B cell (primary cell): ENCODE measurements around the gene ANKRD33. TPM values are rescaled to one million over a fixed set of nuclear protein-coding genes. Genes with fewer than 3 reads are reported as not detected.
A peak's percentile ranks its signal among the peaks of the same experiment; 100 is the strongest.

Experiments
- ATAC-seq: fragments of 200-7000 bp; cut with Tn5 transposase; one replicate; pipeline ENCODE4 v1.10.0; 2021; ENCODE audit warnings: low read depth, mild to moderate bottlenecking, moderate number of reproducible peaks, moderate library complexity
- CTCF ChIA-PET: fragments of 350-600 bp; sonication (Branson Sonifier 250); formaldehyde crosslinking; loops from one replicate; lab custom pipeline; 2021; ENCODE audit warnings: antibody characterized with exemption, inconsistent platforms; lab: Charles Lee
- POLR2A ChIA-PET: fragments of 350-600 bp; sonication (Branson Sonifier 250); formaldehyde crosslinking; loops from one replicate; lab custom pipeline; 2021; ENCODE audit warnings: antibody characterized with exemption; lab: Charles Lee
- DNase-seq: peaks from one replicate; pipeline ENCODE4 v3.0.0; 2013
- H2AFZ ChIP-seq: 2 replicates; pipeline ENCODE4 v1.6.1; 2012; ENCODE audit warnings: mild to moderate bottlenecking, low read depth, low read length; ENCODE audit not compliant: insufficient read depth, poor library complexity, severe bottlenecking
- H3K27ac ChIP-seq, 2 donors: 1 replicate in 1 of 2; 2 replicates in 1 of 2; pipeline ENCODE4 v1.5.1; 2012 to 2013; ENCODE audit warnings: low read length in 2 of 2, mild to moderate bottlenecking in 2 of 2, moderate library complexity in 1 of 2
- H3K27me3 ChIP-seq, 4 experiments: fragments of 200-600 bp in 1 of 4; sonication (generic) in 1 of 4; replicated peaks in 1 of 4; 1 replicate in 2 of 4; 2 replicates in 2 of 4; pipeline versions ENCODE4 v1.6.1 to v1.7.0; 2013 to 2016; ENCODE audit warnings: low read length in 3 of 4, mild to moderate bottlenecking in 2 of 4, mixed read lengths in 1 of 4, moderate library complexity in 1 of 4; ENCODE audit not compliant: insufficient read depth in 4 of 4, control insufficient read depth in 3 of 4; ENCODE audit errors: control extremely low read depth in 1 of 4
- H3K36me3 ChIP-seq, 2 experiments: replicated peaks in 1 of 2; 1 replicate in 1 of 2; 2 replicates in 1 of 2; pipeline versions ENCODE4 v1.6.1 to v1.7.1; 2013; ENCODE audit warnings: low read length in 1 of 2; ENCODE audit not compliant: insufficient read depth in 2 of 2, control insufficient read depth in 1 of 2; ENCODE audit errors: control extremely low read depth in 1 of 2, extremely low read depth in 1 of 2
- H3K4me1 ChIP-seq, 2 donors: fragments of 200-600 bp in 1 of 2; sonication (generic) in 1 of 2; 1 replicate in 1 of 2; 2 replicates in 1 of 2; pipeline versions ENCODE4 v1.5.1 to v1.6.1; 2013 to 2017; ENCODE audit warnings: low read length in 2 of 2; ENCODE audit not compliant: control insufficient read depth in 2 of 2, insufficient read depth in 2 of 2
- H3K4me2 ChIP-seq: replicated peaks from 2 replicates; pipeline ENCODE3; 2012; ENCODE audit warnings: mild to moderate bottlenecking, low read depth, low read length; ENCODE audit not compliant: poor library complexity, severe bottlenecking
- H3K4me3 ChIP-seq, 5 experiments: fragments of 200-600 bp in 1 of 5; sonication (generic) in 1 of 5; 1 replicate in 3 of 5; 2 replicates in 2 of 5; pipeline versions ENCODE4 v1.5.1 to v1.7.0; 2011 to 2016; ENCODE audit warnings: low read length in 4 of 5, mild to moderate bottlenecking in 4 of 5, low read depth in 2 of 5, control low read depth in 1 of 5, moderate library complexity in 1 of 5; ENCODE audit not compliant: insufficient read depth in 1 of 5; ENCODE audit errors: control extremely low read depth in 1 of 5, extremely low read depth in 1 of 5
- H3K79me2 ChIP-seq: fragments of 200-600 bp; sonication (generic); one replicate; pipeline ENCODE4 v1.6.0; 2016; ENCODE audit warnings: low read length; ENCODE audit not compliant: control insufficient read depth, insufficient read depth
- H3K9ac ChIP-seq: fragments of 200-600 bp; sonication (generic); 2 replicates; pipeline ENCODE4 v1.6.1; 2017; ENCODE audit warnings: mild to moderate bottlenecking, low read length, moderate library complexity
- H3K9me3 ChIP-seq, 3 donors: one replicate each; pipeline versions ENCODE4 v1.6.1 to v1.7.1; 2013; ENCODE audit warnings: low read length in 2 of 3; ENCODE audit not compliant: control insufficient read depth in 2 of 3, insufficient read depth in 1 of 3; ENCODE audit errors: control extremely low read depth in 1 of 3
- H4K20me1 ChIP-seq: 2 replicates; pipeline ENCODE4 v1.6.0; 2012; ENCODE audit warnings: mild to moderate bottlenecking, low read length; ENCODE audit not compliant: insufficient read depth, control insufficient read depth, poor library complexity, severe bottlenecking
- H3K27ac Mint-ChIP-seq: one replicate; pipeline ENCODE4 v1.8.0; 2021; ENCODE audit warnings: mixed read lengths
- H3K27me3 Mint-ChIP-seq: one replicate; pipeline ENCODE4 v1.8.0; 2021; ENCODE audit warnings: mixed read lengths
- H3K4me1 Mint-ChIP-seq: one replicate; pipeline ENCODE4 v1.8.0; 2021; ENCODE audit warnings: mixed read lengths
- H3K4me3 Mint-ChIP-seq: one replicate; pipeline ENCODE4 v1.8.0; 2021; ENCODE audit warnings: mixed read lengths
- H3K9me3 Mint-ChIP-seq: one replicate; pipeline ENCODE4 v1.8.0; 2022; ENCODE audit warnings: mixed read lengths; ENCODE audit not compliant: insufficient read depth
- EZH2 ChIP-seq: IDR thresholded peaks from 2 replicates; pipeline ENCODE4 v1.6.1; 2012; ENCODE audit warnings: borderline replicate concordance, low read depth, mild to moderate bottlenecking, moderate library complexity, low read length; ENCODE audit not compliant: insufficient read depth, poor library complexity, severe bottlenecking
- WGBS: methylation state at CpG from one replicate; pipeline ENCODE4 v1.1.5; 2013; ENCODE audit warnings: missing lambda C conversion rate; ENCODE audit not compliant: insufficient coverage; 5-methylcytosine and 5-hydroxymethylcytosine counted together
- intact Hi-C: fragments of 100-400 bp; cut with micrococcal nuclease; formaldehyde crosslinking; loops from one replicate; pipeline ENCODE4 v1.10.0; 2022
- polyA plus RNA-seq: library from polyadenylated mRNA; depleted of rRNA; stranded (reverse); fragments of >200 nt; gene quantifications from 2 replicates; pipeline ENCODE4 v1.2.3, GENCODE V29; 2012
- total RNA-seq, 2 donors: library from RNA; stranded (reverse); fragments of 120-200 nt in 1 of 2; gene quantifications; 1 replicate in 1 of 2; 2 replicates in 1 of 2; pipeline versions ENCODE4 v1.2.3 to v1.2.4, GENCODE V29; 2013 to 2022
- TF ChIP-seq, protein P1 (sequence below): fragments of 200-600 bp; IDR thresholded peaks from one replicate; pipeline ENCODE4 v1.8.0; 2022; ENCODE audit warnings: antibody characterized with exemption, mild to moderate bottlenecking

ANKRD33 gene
- total and polyA plus RNA-seq, 2 donors (not counting 1 experiment from before 2014, with no cell fraction given): not detected

DNA sequence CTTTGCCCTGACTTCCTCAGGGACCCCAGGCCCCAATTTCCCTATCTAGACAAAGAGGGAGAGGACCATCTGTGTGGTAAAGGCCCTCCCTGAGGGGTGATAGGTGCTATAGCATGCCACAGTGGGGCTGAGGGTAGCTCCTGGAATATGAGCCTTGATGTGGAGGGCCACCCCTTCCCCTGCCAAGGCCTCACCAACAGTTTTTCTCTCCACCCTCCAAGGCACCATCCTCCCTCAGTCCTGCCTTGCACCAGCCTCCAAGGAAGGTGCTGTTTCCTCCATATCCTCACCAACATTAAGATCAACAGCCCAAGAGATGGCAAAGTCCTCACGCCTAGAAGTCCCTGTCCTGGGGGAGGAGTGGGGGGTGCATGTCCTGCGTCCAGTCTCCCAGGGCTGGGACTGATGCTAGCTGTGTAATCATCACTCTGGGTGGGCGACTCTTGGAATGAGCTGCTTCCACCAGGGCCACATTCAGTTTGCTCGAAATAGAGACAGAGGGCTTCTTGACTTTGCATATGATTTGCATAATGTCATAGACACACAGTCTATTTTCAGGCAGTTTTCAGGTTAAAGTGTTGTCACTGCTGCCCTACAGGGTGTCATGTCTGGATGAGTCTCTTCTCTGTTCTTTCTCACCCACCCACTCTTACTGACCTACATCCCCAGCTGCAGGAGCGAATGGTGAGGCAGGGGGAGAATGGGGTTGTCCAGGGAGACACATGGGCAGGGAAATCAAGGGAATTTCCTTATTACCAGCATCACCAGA is 36.8 kb downstream of the ANKRD33 start:
- Histone ChIP-seq H3K4me1 (peaks cover 23 to 31% of the 10 kb centered on the region in 2 donors), H3K79me2 (no peaks in the 10 kb centered on the region), H3K9ac (no peak overlapping the region), H3K36me3 (no peaks in the 10 kb centered on the region), H2AFZ (no peak overlapping the region), H3K27me3 (peaks cover 0 to 4% (median 2%) of the 10 kb centered on the region in 4 experiments), H3K9me3 (peaks cover 0 to 4% (median 0%) of the 10 kb centered on the region in 3 donors), H3K27ac (no peak overlapping the region), H3K4me3 (no peak overlapping the region), H4K20me1 (no peaks in the 10 kb centered on the region), H3K4me2 (peak overlapping the region; percentile 16)
- peak overlapping the region; percentile 53 for H3K27ac Mint-ChIP-seq
- TF ChIP-seq EZH2: no peak
- TF ChIP-seq, protein P1, sequence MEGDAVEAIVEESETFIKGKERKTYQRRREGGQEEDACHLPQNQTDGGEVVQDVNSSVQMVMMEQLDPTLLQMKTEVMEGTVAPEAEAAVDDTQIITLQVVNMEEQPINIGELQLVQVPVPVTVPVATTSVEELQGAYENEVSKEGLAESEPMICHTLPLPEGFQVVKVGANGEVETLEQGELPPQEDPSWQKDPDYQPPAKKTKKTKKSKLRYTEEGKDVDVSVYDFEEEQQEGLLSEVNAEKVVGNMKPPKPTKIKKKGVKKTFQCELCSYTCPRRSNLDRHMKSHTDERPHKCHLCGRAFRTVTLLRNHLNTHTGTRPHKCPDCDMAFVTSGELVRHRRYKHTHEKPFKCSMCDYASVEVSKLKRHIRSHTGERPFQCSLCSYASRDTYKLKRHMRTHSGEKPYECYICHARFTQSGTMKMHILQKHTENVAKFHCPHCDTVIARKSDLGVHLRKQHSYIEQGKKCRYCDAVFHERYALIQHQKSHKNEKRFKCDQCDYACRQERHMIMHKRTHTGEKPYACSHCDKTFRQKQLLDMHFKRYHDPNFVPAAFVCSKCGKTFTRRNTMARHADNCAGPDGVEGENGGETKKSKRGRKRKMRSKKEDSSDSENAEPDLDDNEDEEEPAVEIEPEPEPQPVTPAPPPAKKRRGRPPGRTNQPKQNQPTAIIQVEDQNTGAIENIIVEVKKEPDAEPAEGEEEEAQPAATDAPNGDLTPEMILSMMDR: no peak
- ATAC-seq: no peak
- ChIA-PET CTCF (interaction anchor here (1.7 to 4.3 kb wide), 4 partner anchors 13 to 56 kb away, joined by 4 to 17 read pairs (median 8); no protein-coding TSS in a partner anchor), POLR2A (no interaction called here)
- H3K4me1 Mint-ChIP-seq: peaks cover 33% of the 10 kb centered on the region
- 68% methylated on average over 2 of the region's 5 CpGs for WGBS
- DNase-seq: peak; percentile 22
- peak overlapping the region; percentile 11 for H3K4me3 Mint-ChIP-seq
- no peaks in the 10 kb centered on the region for H3K9me3 Mint-ChIP-seq
- intact Hi-C loops: no loop called here
- peaks cover 3% of the 10 kb centered on the region for H3K27me3 Mint-ChIP-seq
